Lung (tissue), 12 donors: ENCODE data around the gene MIAT. TPM values are rescaled to one million over a fixed set of nuclear protein-coding genes. Genes with fewer than 3 reads are reported as not detected.

Experiments
- ATAC-seq: fragments of 200-7000 bp; cut with Tn5 transposase; one replicate; pipeline ENCODE4 v1.9.1; 2020; ENCODE audit warnings: moderate number of reproducible peaks; ENCODE audit not compliant: insufficient read depth, low FRiP score
- DNase-seq, 3 donors: peaks; one replicate each; pipeline ENCODE4 v3.0.0-alpha.2; 2013 to 2017
- H3K27ac ChIP-seq, 2 donors: one replicate each; pipeline ENCODE4 v1.5.1; 2013; ENCODE audit warnings: mild to moderate bottlenecking in 2 of 2, moderate library complexity in 2 of 2, control low read depth in 1 of 2, inconsistent platforms in 1 of 2, low read depth in 1 of 2, low read length in 1 of 2
- H3K27me3 ChIP-seq, 3 donors: one replicate each; pipeline ENCODE4 v1.5.1; 2013; ENCODE audit warnings: low read length in 2 of 3; ENCODE audit not compliant: control insufficient read depth in 3 of 3, insufficient read depth in 3 of 3
- H3K36me3 ChIP-seq, 4 donors: one replicate each; pipeline ENCODE4 v1.5.1; 2013; ENCODE audit warnings: low read length in 4 of 4, mild to moderate bottlenecking in 1 of 4, moderate library complexity in 1 of 4; ENCODE audit not compliant: control insufficient read depth in 4 of 4, insufficient read depth in 4 of 4
- H3K4me1 ChIP-seq, 5 donors: one replicate each; pipeline ENCODE4 v1.5.1; 2013; ENCODE audit warnings: low read length in 5 of 5, mild to moderate bottlenecking in 2 of 5, moderate library complexity in 1 of 5; ENCODE audit not compliant: control insufficient read depth in 5 of 5, insufficient read depth in 5 of 5
- H3K4me3 ChIP-seq: one replicate; pipeline ENCODE4 v1.5.1; 2013; ENCODE audit warnings: mild to moderate bottlenecking, control low read depth, moderate library complexity
- H3K9ac ChIP-seq, 2 donors: one replicate each; pipeline ENCODE4 v1.5.1; 2013; ENCODE audit warnings: low read length in 2 of 2, control low read depth in 1 of 2; ENCODE audit not compliant: insufficient read depth in 1 of 2
- H3K9me3 ChIP-seq, 4 donors: one replicate each; pipeline ENCODE4 v1.5.1; 2013; ENCODE audit warnings: low read length in 3 of 4, mild to moderate bottlenecking in 1 of 4, moderate library complexity in 1 of 4; ENCODE audit not compliant: control insufficient read depth in 4 of 4, insufficient read depth in 3 of 4
- WGBS, 2 donors: extraction: QIAGEN DNeasy Blood & Tissue Kit; methylation state at CpG; one replicate each; pipeline ENCODE4 v1.1.7; 2013; 5-methylcytosine and 5-hydroxymethylcytosine counted together
- polyA plus RNA-seq, 2 donors: library from polyadenylated mRNA; stranded (reverse); fragments of 200-250 nt; gene quantifications; one replicate each; pipeline ENCODE4 v1.2.1, GENCODE V29; 2013
- total RNA-seq, 2 donors: library from RNA; depleted of rRNA in 1 of 2; stranded (reverse); fragments of >200 nt in 1 of 2; gene quantifications; one replicate each; pipeline ENCODE4 v1.2.1, GENCODE V29; 2014 to 2021
- TF ChIP-seq, protein P1 (sequence below): IDR thresholded peaks from 2 replicates; pipeline ENCODE4 v1.5.1; 2012; ENCODE audit warnings: mild to moderate bottlenecking; ENCODE audit errors: control extremely low read depth, extremely low read depth
- donor health status: control.
- donor health status: control.
- donor health status: Bipolar disorder and iron deficiency.
- donor health status: healthy.
- donor health status: DM: yes; HTN: yes; CAD: no.

Gene MIAT
- total and polyA plus RNA-seq, 4 donors: 1.7 to 5.4 (median 4.8) TPM

DNA sequence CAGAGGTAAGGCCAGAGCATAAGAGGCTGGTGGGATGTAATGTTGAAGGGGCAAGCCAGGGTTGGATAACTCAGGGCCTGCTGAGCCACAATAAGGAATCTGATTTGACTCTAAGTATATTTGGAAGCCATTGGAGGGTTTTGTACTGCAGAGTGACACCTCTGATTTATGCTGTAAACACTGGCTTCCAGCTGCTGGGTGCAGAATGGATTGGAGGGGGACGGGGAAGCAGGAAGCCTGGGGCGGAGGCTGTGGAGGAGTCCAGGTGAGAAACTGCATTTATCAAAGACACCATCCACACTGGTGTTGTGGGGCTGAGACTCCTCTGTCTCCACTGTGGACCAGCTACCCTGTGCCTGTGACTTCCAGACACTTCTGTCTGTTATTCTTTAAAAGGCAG is 26.8 kb downstream of the MIAT start:
- peaks cover 0 to 5% (median 2%) of the 10 kb centered on the region in 4 donors for H3K9me3 ChIP-seq
- H3K4me3 ChIP-seq: no peak overlapping the region
- ATAC-seq (no peak), DNase-seq (no peak)
- TF ChIP-seq, protein P1, sequence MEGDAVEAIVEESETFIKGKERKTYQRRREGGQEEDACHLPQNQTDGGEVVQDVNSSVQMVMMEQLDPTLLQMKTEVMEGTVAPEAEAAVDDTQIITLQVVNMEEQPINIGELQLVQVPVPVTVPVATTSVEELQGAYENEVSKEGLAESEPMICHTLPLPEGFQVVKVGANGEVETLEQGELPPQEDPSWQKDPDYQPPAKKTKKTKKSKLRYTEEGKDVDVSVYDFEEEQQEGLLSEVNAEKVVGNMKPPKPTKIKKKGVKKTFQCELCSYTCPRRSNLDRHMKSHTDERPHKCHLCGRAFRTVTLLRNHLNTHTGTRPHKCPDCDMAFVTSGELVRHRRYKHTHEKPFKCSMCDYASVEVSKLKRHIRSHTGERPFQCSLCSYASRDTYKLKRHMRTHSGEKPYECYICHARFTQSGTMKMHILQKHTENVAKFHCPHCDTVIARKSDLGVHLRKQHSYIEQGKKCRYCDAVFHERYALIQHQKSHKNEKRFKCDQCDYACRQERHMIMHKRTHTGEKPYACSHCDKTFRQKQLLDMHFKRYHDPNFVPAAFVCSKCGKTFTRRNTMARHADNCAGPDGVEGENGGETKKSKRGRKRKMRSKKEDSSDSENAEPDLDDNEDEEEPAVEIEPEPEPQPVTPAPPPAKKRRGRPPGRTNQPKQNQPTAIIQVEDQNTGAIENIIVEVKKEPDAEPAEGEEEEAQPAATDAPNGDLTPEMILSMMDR: no peak
- H3K36me3 ChIP-seq: peaks cover 0 to 13% (median 9%) of the 10 kb centered on the region in 4 donors
- no peaks in the 10 kb centered on the region for H3K27me3 ChIP-seq
- H3K4me1 ChIP-seq: peaks cover 0 to 6% (median 3%) of the 10 kb centered on the region in 5 donors
- WGBS, 2 donors: 82 to 83% methylated on average over 2 of the region's 2 CpGs
- H3K9ac ChIP-seq: peak overlapping the region in 1 of 2 donors; percentile 25
- no peak overlapping the region for H3K27ac ChIP-seq

DNA sequence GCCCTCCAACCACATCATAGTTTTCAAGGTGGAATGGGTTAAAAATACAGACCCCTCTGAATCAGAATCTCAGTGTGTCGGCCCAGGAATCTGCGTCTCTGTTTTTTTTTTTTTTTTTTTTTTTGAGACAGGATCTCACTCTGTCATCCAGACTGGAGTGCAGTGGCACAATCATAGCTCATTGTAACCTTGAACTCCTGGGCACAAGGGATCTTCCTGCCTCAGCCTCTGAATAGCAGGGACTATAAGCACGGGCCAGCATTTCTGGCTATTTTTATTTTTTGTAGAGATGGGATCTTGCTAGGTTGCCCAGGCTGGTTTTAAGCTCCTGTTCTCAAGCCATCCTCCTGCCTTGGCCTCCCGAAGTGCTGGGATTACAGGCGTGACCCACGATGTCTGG is 28.2 kb downstream of the MIAT start:
- DNase-seq (no peak), ATAC-seq (no peak)
- Histone ChIP-seq H3K9me3 (peaks cover 0 to 5% (median 2%) of the 10 kb centered on the region in 4 donors), H3K4me1 (peaks cover 0 to 12% (median 6%) of the 10 kb centered on the region in 5 donors), H3K4me3 (no peak overlapping the region), H3K36me3 (peaks cover 0 to 9% (median 7%) of the 10 kb centered on the region in 4 donors), H3K9ac (no peak overlapping the region), H3K27ac (no peak overlapping the region), H3K27me3 (no peaks in the 10 kb centered on the region)
- TF ChIP-seq, protein P1: no peak
- 82 to 92% methylated on average over 6 of the region's 6 CpGs for WGBS, 2 donors

DNA sequence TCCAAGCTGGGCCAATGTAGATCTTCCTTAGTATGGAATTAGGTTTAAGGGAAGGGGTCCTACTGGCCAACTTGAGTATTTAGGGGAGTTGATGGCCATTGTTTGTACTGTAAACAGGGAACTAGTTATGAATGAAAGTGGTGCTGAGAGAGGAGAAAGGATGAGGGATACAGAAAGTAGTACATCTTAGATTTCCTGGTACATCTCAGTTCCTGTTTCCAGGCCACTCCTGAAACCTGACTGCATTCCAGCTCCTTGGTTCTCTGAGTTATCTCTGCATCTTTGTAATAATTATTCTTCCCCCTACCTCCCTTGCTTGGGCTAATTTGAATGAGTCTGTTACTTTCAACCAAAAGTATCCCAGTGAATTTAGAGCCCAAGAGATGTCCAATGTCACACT is 30.1 kb downstream of the MIAT start:
- Histone ChIP-seq H3K9ac (no peak overlapping the region), H3K4me3 (no peak overlapping the region), H3K9me3 (no peaks in the 10 kb centered on the region), H3K27ac (no peak overlapping the region), H3K36me3 (peaks cover 0 to 3% (median under 1%) of the 10 kb centered on the region in 4 donors), H3K4me1 (peaks cover 0 to 12% (median 0%) of the 10 kb centered on the region in 5 donors), H3K27me3 (no peaks in the 10 kb centered on the region)
- ATAC-seq (no peak), DNase-seq (no peak)
- TF ChIP-seq, protein P1: no peak
